A549 (cell line): Measurements from ENCODE around the gene E2F6. TPM values are rescaled to one million over a fixed set of nuclear protein-coding genes. Genes with fewer than 3 reads are reported as not detected.

Experiments used
- ATAC-seq, 2 experiments: fragments of 200-7000 bp in 1 of 2; fragments of >200 bp in 1 of 2; cut with Nextera tagmentation in 1 of 2; cut with Tn5 transposase in 1 of 2; 3 replicates each; pipeline versions ENCODE4 v1.8.0 to v1.9.1; 2018 to 2020; ENCODE audit warnings: mild to moderate bottlenecking in 1 of 2, moderate library complexity in 1 of 2
- CTCF ChIA-PET: fragments of 300-600 bp; sonication (Branson Sonifier 250); formaldehyde crosslinking; extraction: SDS; loops from one replicate; lab custom pipeline; 2021; ENCODE audit warnings: antibody characterized with exemption, inconsistent platforms; lab: Yijun Ruan, JAX
- POLR2A ChIA-PET: fragments of 350-600 bp; formaldehyde crosslinking; extraction: SDS; loops from one replicate; lab custom pipeline; 2021; ENCODE audit warnings: antibody characterized with exemption, inconsistent platforms; lab: Yijun Ruan, JAX
- DNase-seq, 2 experiments: peaks; one replicate each; pipeline versions ENCODE4 v3.0.0 to v3.0.0-alpha.2; 2011 to 2016; ENCODE audit warnings: low read depth in 1 of 2, low spot score in 1 of 2
- FAIRE-seq: peaks from 2 replicates; lab custom pipeline; 2011; peaks lifted over from hg19 to GRCh38; lab: Jason Lieb, UNC
- H3K27ac ChIP-seq, 2 experiments: fragments of >200 bp; sonication (Bioruptor Twin); formaldehyde crosslinking; 3 replicates each; pipeline ENCODE4 v1.5.1; 2016 to 2017
- H3K4me1 ChIP-seq: fragments of >200 bp; sonication (Bioruptor Twin); formaldehyde crosslinking; 3 replicates; pipeline ENCODE4 v1.6.1; 2016
- H3K4me2 ChIP-seq: fragments of >200 bp; sonication (Bioruptor Twin); formaldehyde crosslinking; 3 replicates; pipeline ENCODE4 v1.6.1; 2016
- H3K4me3 ChIP-seq: fragments of >200 bp; sonication (Bioruptor Twin); formaldehyde crosslinking; 3 replicates; pipeline ENCODE4 v1.5.1; 2016
- H3K9me3 ChIP-seq: fragments of >200 bp; sonication (Bioruptor Twin); formaldehyde crosslinking; 3 replicates; pipeline ENCODE4 v1.6.1; 2016
- CBX8 ChIP-seq: fragments of 200-600 bp; sonication (generic); IDR thresholded peaks from 2 replicates; pipeline ENCODE4 v1.6.1; 2016
- CHD4 ChIP-seq: fragments of 200-600 bp; sonication (generic); IDR thresholded peaks from 2 replicates; pipeline ENCODE4 v1.6.1; 2016; ENCODE audit warnings: antibody characterized with exemption, mild to moderate bottlenecking, borderline replicate concordance
- EHMT2 ChIP-seq: fragments of 200-600 bp; sonication (generic); IDR thresholded peaks from 2 replicates; pipeline ENCODE4 v1.6.1; 2016; ENCODE audit warnings: antibody characterized with exemption, low read depth, mild to moderate bottlenecking, moderate library complexity
- ESRRA ChIP-seq: fragments of 150-350 bp; IDR thresholded peaks from 2 replicates; pipeline ENCODE4 v1.6.1; 2014; ENCODE audit warnings: mild to moderate bottlenecking, low read length, borderline replicate concordance
- GATA3 ChIP-seq: IDR thresholded peaks from 2 replicates; pipeline ENCODE4 v1.6.1; 2012; ENCODE audit warnings: borderline replicate concordance
- HDAC2 ChIP-seq: fragments of 200-600 bp; sonication (generic); IDR thresholded peaks from 2 replicates; pipeline ENCODE4 v1.6.1; 2016
- HEYL ChIP-seq: fragments of 250-450 bp; sonication (Bioruptor Pico); IDR thresholded peaks from 2 replicates; pipeline ENCODE4 v1.8.0; 2021; ENCODE audit warnings: mild to moderate bottlenecking, moderate library complexity
- HOXA7 ChIP-seq: fragments of 250-450 bp; sonication (Bioruptor Pico); IDR thresholded peaks from 2 replicates; pipeline ENCODE4 v1.5.0; 2020; ENCODE audit warnings: mild to moderate bottlenecking, moderate library complexity
- MAZ ChIP-seq: fragments of 150-350 bp; IDR thresholded peaks from 2 replicates; pipeline ENCODE4 v1.6.1; 2014; ENCODE audit warnings: antibody characterized with exemption, low read depth, low read length, borderline replicate concordance
- NFE2L2 ChIP-seq: fragments of 150-350 bp; conservative IDR thresholded peaks from 2 replicates; pipeline ENCODE4 v1.6.1; 2014; ENCODE audit warnings: low read length
- PHF8 ChIP-seq: fragments of 200-600 bp; sonication (generic); IDR thresholded peaks from 2 replicates; pipeline ENCODE4 v1.6.1; 2016; ENCODE audit warnings: low read depth, mild to moderate bottlenecking, antibody characterized with exemption, moderate library complexity, borderline replicate concordance
- RCOR1 ChIP-seq: fragments of 150-350 bp; IDR thresholded peaks from 2 replicates; pipeline ENCODE4 v1.6.1; 2014; ENCODE audit warnings: antibody characterized with exemption, low read length, low read depth
- SREBF2 ChIP-seq: fragments of 450-650 bp; IDR thresholded peaks from 2 replicates; pipeline ENCODE4 v1.6.1; 2014; ENCODE audit warnings: mild to moderate bottlenecking, moderate library complexity
- ZC3H11A ChIP-seq: fragments of 450-650 bp; IDR thresholded peaks from 2 replicates; pipeline ENCODE4 v1.6.1; 2014; ENCODE audit warnings: antibody characterized with exemption, mild to moderate bottlenecking
- ZFP36 ChIP-seq: fragments of 450-650 bp; IDR thresholded peaks from 2 replicates; pipeline ENCODE4 v1.6.1; 2014; ENCODE audit warnings: borderline replicate concordance; ENCODE audit not compliant: partially characterized antibody
- WGBS: methylation state at CpG from one replicate; pipeline ENCODE4 v1.1.6; 2017; ENCODE audit errors: missing lambda C conversion rate; 5-methylcytosine and 5-hydroxymethylcytosine counted together
- polyA plus RNA-seq, 4 experiments: library from polyadenylated mRNA; depleted of rRNA in 3 of 4; stranded (reverse); fragments of >200 nt; fragmentation: RNase III in 1 of 4; extraction: RNeasy Plus Mini Kit Qiagen cat#74134 plus additional on column Dnase treatment in 1 of 4; gene quantifications; 2 replicates in 3 of 4; 3 replicates in 1 of 4; pipeline ENCODE4 v1.2.3, GENCODE V29; 2011 to 2017
- TF ChIP-seq, protein P1 (sequence below): IDR thresholded peaks from 2 replicates; pipeline ENCODE4 v1.6.1; 2012
- TF ChIP-seq, protein P2 (sequence below): fragments of 250-450 bp; sonication (Bioruptor Pico); IDR thresholded peaks from 2 replicates; pipeline ENCODE4 v1.5.0; 2020; ENCODE audit warnings: low read depth, mild to moderate bottlenecking, moderate library complexity
- TF ChIP-seq, protein P3 (sequence below): fragments of 150-350 bp; IDR thresholded peaks from 2 replicates; pipeline ENCODE4 v1.6.1; 2014; ENCODE audit warnings: low read depth, mild to moderate bottlenecking, low read length
- TF ChIP-seq, protein P4 (sequence below): fragments of 450-650 bp; IDR thresholded peaks from 2 replicates; pipeline ENCODE4 v1.6.1; 2014; ENCODE audit warnings: antibody characterized with exemption
- TF ChIP-seq, protein P5 (sequence below): fragments of >200 bp; sonication (Bioruptor Twin); formaldehyde crosslinking; IDR thresholded peaks from 2 replicates; pipeline ENCODE4 v1.6.1; 2016

The E2F6 gene
- polyA plus RNA-seq, 2 of the 4 experiments (the other 2 are of a cell fraction), result 34.3 to 41.7 TPM

DNA sequence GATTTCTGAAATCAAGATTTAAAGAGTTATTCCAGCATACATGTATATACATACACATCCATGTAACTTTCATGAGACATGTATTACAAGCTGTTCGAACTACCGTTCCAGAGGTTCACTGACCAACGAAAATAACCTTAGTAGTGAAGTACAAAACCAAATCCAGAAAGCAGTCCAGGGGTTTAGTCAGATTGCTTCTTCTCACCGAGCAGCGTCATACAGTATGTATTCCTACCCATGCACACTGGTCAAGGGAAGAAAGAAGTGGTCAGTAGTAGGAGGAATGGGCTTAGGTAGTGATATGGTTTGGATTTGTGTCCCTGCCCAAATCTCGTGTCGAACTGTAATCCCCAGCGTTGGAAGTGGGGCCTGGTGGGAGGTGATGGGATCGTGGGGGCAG is 45.3 kb downstream of the E2F6 start (continued):
- TF ChIP-seq EHMT2 (no peak), HEYL (CRISPR knock-in tag) (no peak)

DNA sequence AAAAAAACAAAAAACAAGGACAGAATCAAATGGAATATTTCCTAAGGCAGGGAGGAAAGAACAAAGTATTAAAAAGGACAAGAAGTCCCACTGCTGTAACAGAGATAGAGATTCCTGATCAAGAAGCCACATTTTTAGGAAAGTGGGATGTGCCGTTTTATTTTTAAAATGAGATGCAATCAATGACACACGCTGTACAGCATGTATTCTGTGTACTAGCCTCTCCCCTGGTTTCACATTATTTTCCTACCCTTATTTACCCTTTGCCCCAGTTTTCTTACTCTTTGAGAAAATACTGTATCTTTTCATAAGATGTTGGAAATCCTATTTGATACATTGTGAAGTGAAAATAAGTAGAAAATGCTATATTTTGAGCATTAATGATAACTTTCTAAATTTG is 45.8 kb downstream of the E2F6 start:
- Histone ChIP-seq H3K4me3 (no peak overlapping the region), H3K4me1 (no peaks in the 10 kb centered on the region), H3K9me3 (peaks cover 18% of the 10 kb centered on the region), H3K27ac (no peak overlapping the region), H3K4me2 (no peak overlapping the region)
- TF ChIP-seq HOXA7 (CRISPR knock-in tag) (no peak), MAZ (no peak), CHD4 (no peak), EHMT2 (no peak), HEYL (CRISPR knock-in tag) (no peak), ZC3H11A (no peak), GATA3 (no peak), CBX8 (no peak), SREBF2 (no peak)
- TF ChIP-seq, protein P1, sequence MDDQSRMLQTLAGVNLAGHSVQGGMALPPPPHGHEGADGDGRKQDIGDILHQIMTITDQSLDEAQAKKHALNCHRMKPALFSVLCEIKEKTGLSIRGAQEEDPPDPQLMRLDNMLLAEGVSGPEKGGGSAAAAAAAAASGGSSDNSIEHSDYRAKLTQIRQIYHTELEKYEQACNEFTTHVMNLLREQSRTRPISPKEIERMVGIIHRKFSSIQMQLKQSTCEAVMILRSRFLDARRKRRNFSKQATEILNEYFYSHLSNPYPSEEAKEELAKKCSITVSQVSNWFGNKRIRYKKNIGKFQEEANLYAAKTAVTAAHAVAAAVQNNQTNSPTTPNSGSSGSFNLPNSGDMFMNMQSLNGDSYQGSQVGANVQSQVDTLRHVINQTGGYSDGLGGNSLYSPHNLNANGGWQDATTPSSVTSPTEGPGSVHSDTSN, result no peak
- TF ChIP-seq, protein P2, sequence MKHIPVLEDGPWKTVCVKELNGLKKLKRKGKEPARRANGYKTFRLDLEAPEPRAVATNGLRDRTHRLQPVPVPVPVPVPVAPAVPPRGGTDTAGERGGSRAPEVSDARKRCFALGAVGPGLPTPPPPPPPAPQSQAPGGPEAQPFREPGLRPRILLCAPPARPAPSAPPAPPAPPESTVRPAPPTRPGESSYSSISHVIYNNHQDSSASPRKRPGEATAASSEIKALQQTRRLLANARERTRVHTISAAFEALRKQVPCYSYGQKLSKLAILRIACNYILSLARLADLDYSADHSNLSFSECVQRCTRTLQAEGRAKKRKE (CRISPR knock-in tag), result no peak
- CTCF ChIA-PET, result interaction anchor here (0.8 to 1.8 kb wide), 3 partner anchors 27 to 163 kb away, joined by 3 to 4 read pairs (median 3); no protein-coding TSS in a partner anchor
- 86% methylated on average over 2 of the region's 2 CpGs for whole genome bisulfite sequencing
- no peak for FAIRE-seq
- no peak for ATAC-seq
- DNase-seq, result no peak
- POLR2A ChIA-PET, result no interaction called here

DNA sequence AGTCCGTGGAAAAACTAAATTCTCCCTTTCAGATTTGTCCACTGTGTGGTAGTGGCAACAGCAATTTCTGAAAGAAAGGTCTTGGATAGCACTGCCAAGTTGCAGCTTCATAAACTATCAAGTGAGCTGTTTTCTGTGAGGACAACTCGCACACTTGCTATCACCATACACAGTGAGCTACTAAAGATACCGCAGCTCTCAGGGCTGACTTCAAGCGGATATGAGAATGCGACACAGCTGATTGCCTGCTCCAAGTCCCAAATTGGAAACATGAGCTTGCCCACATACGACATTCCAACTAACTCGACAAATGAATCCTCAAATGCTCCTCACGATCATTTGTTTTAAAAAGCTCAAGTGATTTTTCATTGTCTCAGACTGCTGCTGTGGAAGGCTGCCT is 46.2 kb downstream of the E2F6 start:
- ATAC-seq (no peak), FAIRE-seq (no peak), DNase-seq (no peak)
- Histone ChIP-seq H3K4me1 (no peaks in the 10 kb centered on the region), H3K27ac (no peak overlapping the region), H3K4me2 (no peak overlapping the region), H3K4me3 (no peak overlapping the region), H3K9me3 (peaks cover 18% of the 10 kb centered on the region)
- TF ChIP-seq, protein P3, sequence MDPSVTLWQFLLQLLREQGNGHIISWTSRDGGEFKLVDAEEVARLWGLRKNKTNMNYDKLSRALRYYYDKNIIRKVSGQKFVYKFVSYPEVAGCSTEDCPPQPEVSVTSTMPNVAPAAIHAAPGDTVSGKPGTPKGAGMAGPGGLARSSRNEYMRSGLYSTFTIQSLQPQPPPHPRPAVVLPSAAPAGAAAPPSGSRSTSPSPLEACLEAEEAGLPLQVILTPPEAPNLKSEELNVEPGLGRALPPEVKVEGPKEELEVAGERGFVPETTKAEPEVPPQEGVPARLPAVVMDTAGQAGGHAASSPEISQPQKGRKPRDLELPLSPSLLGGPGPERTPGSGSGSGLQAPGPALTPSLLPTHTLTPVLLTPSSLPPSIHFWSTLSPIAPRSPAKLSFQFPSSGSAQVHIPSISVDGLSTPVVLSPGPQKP, result no peak
- TF ChIP-seq SREBF2, result no peak
- TF ChIP-seq, protein P4, sequence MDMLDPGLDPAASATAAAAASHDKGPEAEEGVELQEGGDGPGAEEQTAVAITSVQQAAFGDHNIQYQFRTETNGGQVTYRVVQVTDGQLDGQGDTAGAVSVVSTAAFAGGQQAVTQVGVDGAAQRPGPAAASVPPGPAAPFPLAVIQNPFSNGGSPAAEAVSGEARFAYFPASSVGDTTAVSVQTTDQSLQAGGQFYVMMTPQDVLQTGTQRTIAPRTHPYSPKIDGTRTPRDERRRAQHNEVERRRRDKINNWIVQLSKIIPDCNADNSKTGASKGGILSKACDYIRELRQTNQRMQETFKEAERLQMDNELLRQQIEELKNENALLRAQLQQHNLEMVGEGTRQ, result no peak
- TF ChIP-seq, protein P5, sequence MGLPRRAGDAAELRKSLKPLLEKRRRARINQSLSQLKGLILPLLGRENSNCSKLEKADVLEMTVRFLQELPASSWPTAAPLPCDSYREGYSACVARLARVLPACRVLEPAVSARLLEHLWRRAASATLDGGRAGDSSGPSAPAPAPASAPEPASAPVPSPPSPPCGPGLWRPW, result no peak
- no peak for TF ChIP-seq PHF8
- TF ChIP-seq NFE2L2, result no peak
- no peak for TF ChIP-seq HDAC2
- TF ChIP-seq ZFP36, result no peak
- TF ChIP-seq RCOR1, result no peak
- TF ChIP-seq HEYL (CRISPR knock-in tag), result no peak
- TF ChIP-seq ESRRA, result no peak
- ChIA-PET CTCF (interaction anchor here (0.8 to 1.8 kb wide), 3 partner anchors 27 to 164 kb away, joined by 3 to 4 read pairs (median 3); no protein-coding TSS in a partner anchor), POLR2A (no interaction called here)
- 88% methylated on average over 8 of the region's 8 CpGs for WGBS
